Activated naive CD4-positive, alpha-beta T cell treated with anti-CD3 and anti-CD28 coated beads, Interleukin-2, amount 50 U/mL, for 72 hours (primary cell): Measurements from ENCODE around the gene GJB4. TPM values are rescaled to one million over a fixed set of nuclear protein-coding genes. Genes with fewer than 3 reads are reported as not detected.
A peak's percentile ranks its signal among the peaks of the same experiment; 100 is the strongest.
"Not testable (repeated sequence)": the region's sequence is repeated elsewhere in the genome, so short reads cannot be mapped to it uniquely, and the experiment has no call there.

ENCODE experiments used
- ATAC-seq, 2 donors: fragments of 150-1000 bp; cut with Tn5 transposase; 2 replicates each; pipeline ENCODE4 v1.10.0; 2021; ENCODE audit warnings: mild to moderate bottlenecking in 2 of 2, moderate library complexity in 2 of 2
- DNase-seq, 2 donors: peaks; one replicate each; pipeline ENCODE4 v3.0.0; 2021 to 2022; ENCODE audit warnings: low spot score in 2 of 2
- H3K27ac Mint-ChIP-seq, 2 donors: one replicate each; pipeline ENCODE4 v1.8.0; 2022; ENCODE audit warnings: mild to moderate bottlenecking in 2 of 2, mixed read lengths in 2 of 2
- H3K36me3 Mint-ChIP-seq, 2 donors: one replicate each; pipeline ENCODE4 v1.8.0; 2022; ENCODE audit warnings: mixed read lengths in 2 of 2
- H3K9me3 Mint-ChIP-seq, 2 donors: one replicate each; pipeline ENCODE4 v1.8.0; 2022; ENCODE audit warnings: mixed read lengths in 2 of 2
- total RNA-seq, 2 donors: library from RNA; stranded (reverse); gene quantifications; one replicate each; pipeline ENCODE4 v1.2.3, GENCODE V29; 2022

Gene GJB4
- not detected for total RNA-seq

DNA sequence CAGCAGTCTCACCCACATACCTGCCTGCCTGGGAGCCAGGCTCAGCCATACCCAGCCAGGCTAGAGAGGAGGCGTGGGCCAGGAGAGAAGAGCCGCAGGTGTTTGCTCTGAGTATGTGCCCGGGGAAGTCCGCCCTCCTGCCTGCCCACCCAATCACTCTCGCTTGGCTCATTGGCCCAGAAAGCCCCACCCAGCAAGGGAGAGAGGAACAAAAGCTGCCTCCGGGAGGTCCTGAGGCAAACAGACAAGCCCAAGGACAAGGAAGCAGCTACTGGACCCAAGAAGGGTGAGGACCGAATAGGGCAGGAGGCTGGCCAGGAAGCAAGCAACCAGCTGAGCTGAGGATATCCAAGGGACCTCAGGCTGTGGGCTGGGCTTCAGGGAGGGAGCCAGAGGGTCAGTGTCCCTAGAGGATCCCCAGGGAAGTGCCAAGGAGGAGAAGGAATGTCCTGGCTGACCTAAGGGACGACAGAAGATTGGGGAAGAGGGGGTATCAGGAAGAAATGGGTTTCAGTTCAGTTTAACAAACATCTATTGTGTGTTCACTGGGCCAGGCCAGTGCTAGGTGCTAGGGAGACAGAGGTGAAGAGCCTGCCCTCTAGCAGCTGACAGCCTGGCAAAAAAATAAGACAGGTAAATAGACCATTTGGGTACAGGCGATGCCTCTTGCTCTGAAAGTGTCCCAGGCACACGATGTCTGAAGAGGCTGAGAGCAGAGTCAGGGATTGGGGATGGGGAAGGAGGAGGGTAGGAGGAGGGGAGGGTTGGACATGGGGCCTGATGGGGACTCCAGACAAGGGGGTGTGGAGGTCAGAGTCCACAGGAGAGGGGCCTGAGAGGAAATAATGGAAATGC lies at the start of gene GJB4:
Gene GJB4, plus strand, starts transcription at position 238 of the 855 bp plus-strand sequence. CDS start 1,515 bp downstream, outside the sequence.
- H3K27ac Mint-ChIP-seq, result no peak within 1 kb of the TSS
- H3K36me3 Mint-ChIP-seq, result no peaks in the 10 kb centered on the region
- no peak for DNase-seq
- no peaks in the 10 kb centered on the region for H3K9me3 Mint-ChIP-seq
- no peak for ATAC-seq

DNA sequence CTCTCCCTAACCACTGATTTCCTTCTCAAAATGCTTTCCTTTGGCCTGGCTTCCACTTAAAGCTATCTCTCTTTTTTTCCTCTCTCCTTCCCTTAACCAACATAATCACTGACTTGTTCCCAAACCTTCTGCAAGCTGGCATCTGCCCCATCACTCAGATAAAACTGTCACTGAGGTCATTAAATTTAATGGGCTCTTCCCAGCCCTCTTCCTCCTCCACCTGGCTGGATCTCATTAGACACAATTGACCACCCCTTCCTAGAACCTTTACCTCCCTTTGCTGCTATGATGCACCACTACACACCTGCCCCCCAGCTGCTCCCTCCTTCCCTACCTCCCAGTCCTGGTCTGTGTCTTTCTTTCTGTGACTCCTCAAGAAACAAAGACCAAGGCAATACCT lies 48.7 kb upstream of the GJB4 start:
- Mint-ChIP-seq H3K9me3 (peaks cover 0 to 3% of the 10 kb centered on the region in 2 donors), H3K27ac (peak overlapping the region in 1 of 2 donors; percentile 3), H3K36me3 (no peaks in the 10 kb centered on the region)
- no peak for ATAC-seq
- no peak for DNase-seq

DNA sequence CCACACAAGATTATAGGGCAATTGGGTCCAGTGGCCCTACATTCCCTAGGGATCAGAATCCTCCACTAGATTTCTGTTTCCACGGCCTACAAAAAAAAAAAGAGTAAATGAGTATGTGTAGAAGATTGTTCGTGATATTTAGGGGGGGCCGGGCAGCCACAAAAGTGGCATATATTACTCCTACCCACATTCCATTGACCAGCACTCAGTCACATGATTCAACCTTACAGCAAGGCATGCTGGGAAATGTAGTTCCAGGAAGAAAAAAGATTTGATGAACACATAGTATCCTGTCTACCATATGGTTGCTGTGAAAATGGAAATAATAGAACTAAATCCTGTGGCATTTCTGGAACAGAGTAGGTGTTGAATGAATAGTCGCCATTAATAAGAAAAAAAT lies 48.1 kb upstream of the GJB4 start:
- ATAC-seq (no peak), DNase-seq (no peak)
- Mint-ChIP-seq H3K27ac (no peak overlapping the region), H3K9me3 (peaks cover 0 to 3% of the 10 kb centered on the region in 2 donors), H3K36me3 (no peaks in the 10 kb centered on the region)

DNA sequence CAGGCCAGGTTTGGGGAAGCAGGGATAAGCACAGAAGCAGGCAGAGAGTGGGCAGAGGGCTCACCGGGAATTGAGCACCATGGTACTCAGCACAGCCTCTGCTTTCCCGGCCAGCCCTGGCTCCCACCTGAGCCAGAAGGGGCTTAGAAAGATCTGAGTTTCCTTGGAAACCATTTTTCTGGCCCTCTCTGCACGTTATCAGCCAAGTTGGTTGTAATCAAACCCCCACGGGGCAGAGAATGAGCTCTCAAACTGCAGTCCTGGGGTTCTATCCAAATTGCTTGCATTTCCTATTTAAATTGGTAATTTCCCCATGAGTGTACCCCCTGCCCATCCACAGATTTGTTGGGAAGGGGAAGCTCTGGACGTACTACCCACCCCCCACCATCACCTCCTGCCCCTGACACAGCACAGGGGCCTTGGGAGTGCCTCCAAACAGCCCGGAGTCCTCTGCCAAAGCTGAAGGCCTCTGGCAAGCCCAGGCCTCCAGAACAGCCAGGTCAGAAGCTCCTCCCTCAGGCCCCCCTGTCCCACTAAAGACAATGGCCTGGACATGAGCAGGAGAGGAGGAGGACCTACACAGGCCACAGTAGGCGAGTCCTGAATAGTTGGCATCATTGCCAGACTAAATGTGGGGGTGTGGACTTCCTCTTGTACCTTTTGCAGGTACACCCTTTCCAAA lies 47.4 kb upstream of the GJB4 start:
- peaks cover 0 to 3% of the 10 kb centered on the region in 2 donors for H3K9me3 Mint-ChIP-seq
- H3K36me3 Mint-ChIP-seq, result no peaks in the 10 kb centered on the region
- no peak overlapping the region for H3K27ac Mint-ChIP-seq
- ATAC-seq (no peak), DNase-seq (no peak)

DNA sequence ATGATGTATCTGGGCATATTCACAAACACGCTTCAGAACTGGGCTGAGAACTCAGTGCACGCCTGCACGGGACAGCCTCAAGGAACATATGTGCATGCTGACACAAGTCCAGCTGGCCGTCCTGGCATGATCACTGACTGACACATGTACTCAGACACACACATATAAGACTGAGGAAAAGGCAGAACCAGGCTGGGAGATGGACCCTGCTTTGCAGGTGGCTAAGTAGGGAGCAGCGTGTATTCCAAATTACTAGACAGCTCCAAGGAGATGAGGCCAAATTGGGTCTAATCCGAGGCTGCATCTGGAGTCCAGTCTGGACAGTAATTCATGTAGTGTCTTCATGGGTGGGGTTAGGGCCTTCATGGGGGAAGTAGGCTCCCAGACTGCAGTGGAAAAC lies 46.1 kb upstream of the GJB4 start:
- ATAC-seq (no peak), DNase-seq (no peak)
- Mint-ChIP-seq H3K27ac (no peak overlapping the region), H3K9me3 (peaks cover 3 to 5% of the 10 kb centered on the region in 2 donors), H3K36me3 (no peaks in the 10 kb centered on the region)

DNA sequence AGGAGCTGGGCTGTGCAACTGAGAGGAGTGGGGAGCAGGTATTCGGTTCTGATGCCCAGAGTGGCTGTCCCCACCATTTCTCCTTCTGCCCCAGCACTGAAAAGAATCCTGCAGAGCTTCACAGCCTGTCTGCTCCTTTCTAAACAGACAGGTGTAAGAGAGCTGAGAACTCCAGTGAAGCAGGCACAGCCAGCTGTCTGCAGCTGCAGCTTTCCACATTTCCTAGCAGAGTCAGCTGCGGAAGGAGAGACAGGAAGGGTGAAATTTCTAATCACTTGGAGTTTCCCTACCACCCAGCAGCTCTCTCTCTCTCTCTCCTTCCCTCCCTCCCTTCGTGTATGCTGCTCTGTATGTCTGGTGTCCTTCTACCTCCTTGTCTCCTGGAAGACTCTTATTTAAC lies 45.2 kb upstream of the GJB4 start:
- Mint-ChIP-seq H3K27ac (no peak overlapping the region), H3K9me3 (peaks cover 3 to 5% of the 10 kb centered on the region in 2 donors), H3K36me3 (no peaks in the 10 kb centered on the region)
- DNase-seq, result no peak
- no peak for ATAC-seq

DNA sequence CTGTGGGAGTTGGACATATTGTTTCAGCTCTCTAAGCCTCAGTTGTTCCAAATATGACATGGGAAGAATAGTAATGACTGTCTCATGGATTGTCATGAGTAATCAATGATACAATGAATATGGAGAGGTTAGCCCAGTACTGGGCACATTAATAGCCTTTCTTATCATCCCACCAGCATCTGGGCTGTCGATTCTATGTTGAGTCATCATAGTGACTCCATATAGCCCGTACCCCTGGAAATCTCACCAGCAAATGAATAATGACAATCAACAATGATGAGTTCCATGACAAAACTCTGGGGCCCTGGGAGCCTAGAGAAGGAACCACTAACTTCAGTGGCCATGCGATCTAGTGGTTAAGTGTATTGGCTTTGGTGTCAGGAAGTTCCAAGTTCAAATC lies 44.4 kb upstream of the GJB4 start:
- Mint-ChIP-seq H3K27ac (no peak overlapping the region), H3K36me3 (no peaks in the 10 kb centered on the region), H3K9me3 (peaks cover 0 to 5% of the 10 kb centered on the region in 2 donors)
- ATAC-seq (no peak), DNase-seq (no peak)

DNA sequence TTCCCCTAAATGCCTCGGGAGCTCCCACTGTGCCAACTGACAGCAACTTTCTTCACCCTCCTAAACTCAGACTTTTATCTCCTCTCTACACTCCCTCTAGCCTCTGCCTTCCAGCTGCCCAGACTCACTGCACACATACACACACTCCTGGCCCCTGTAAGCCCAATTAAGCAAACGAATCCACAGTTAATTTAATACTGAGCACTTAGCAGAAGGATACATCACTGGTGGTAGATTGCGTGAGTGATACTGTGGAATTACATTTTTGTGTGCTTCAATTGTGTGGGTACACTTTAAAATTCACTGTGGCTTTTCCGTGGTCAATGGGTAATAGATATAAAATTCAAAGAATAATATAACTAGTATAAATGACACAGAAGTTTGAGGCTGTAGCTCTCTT lies 38.3 kb upstream of the GJB4 start:
- ATAC-seq (no peak), DNase-seq (no peak)
- Mint-ChIP-seq H3K27ac (no peak overlapping the region), H3K36me3 (no peaks in the 10 kb centered on the region), H3K9me3 (peaks cover 0 to 5% of the 10 kb centered on the region in 2 donors)

DNA sequence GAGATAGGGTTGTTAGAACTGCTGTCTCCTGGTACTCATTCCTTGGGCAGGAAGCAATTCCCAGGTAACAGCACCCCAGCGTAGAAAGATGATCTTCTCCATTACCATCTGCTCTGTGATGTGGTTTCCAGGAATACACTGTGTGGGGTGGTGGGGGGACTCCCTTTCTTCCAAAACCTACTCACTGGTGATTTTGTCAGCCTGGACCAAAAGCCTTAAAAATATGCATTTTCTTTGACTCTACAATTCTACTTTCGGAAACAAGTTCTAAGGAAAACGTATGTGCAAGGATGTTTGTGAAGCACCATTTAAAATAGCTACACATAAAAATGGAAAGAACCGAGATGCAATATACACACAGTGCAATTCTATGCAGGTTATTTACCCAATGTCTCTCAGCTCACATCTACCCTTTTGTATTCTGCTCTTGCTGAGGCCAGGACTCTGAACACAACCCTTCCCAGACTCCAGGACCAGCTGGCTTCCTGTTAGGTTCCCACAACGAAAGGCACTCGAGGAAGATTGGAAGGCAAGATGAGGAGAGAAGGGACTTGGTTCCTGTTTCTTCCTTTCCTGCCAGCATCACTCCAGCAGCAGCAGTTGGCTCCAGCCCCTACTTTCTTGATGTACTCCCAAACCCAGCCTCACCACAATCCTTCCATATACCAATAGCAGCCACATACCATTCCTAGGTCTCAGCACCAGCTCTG lies 37.7 kb upstream of the GJB4 start:
- no peak overlapping the region for H3K27ac Mint-ChIP-seq
- peaks cover 0 to 5% of the 10 kb centered on the region in 2 donors for H3K9me3 Mint-ChIP-seq
- H3K36me3 Mint-ChIP-seq, result no peaks in the 10 kb centered on the region
- no peak for ATAC-seq
- DNase-seq, result no peak

DNA sequence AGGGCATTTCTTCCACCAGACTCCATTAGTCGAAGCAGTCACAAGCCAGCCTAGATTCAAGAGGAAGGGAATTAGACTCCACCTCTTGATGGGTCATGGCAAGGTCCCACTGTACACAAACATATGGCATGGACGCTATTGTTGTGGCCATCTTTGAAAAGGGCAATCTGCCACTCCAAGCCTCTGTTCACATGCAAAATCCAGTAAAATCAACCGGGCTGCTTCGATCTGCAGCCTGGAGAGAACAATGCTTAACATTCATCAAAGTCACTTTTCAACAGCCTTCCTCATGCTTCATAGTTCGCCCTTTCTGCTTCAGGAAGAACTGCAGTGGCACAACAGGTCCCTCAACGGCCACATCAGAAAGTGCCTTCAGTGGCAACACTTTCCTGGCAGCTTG lies 32.7 kb upstream of the GJB4 start:
- no peak overlapping the region for H3K27ac Mint-ChIP-seq
- no peak for ATAC-seq
- no peaks in the 10 kb centered on the region for H3K9me3 Mint-ChIP-seq
- no peak for DNase-seq
- H3K36me3 Mint-ChIP-seq, result no peaks in the 10 kb centered on the region

DNA sequence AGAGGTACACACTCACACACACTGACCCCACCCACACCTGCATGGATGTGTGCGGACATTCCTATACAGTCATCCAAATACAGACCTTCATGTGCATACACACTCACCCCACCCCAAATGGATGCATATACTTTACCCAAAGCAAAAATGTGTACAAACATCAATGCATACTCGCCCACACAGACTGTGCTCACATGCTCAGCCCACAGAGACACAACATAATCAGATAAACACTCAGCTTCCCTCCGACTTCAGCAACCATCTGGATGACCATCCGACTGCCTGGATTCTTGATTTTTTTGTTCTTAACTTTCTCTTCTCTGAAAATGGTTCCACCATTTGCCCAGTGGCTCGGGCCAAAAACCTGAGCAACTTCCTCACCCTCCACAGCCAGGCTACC lies 29.1 kb upstream of the GJB4 start:
- DNase-seq (no peak), ATAC-seq (no peak)
- H3K9me3 Mint-ChIP-seq, result no peaks in the 10 kb centered on the region
- H3K36me3 Mint-ChIP-seq, result no peaks in the 10 kb centered on the region
- no peak overlapping the region for H3K27ac Mint-ChIP-seq

DNA sequence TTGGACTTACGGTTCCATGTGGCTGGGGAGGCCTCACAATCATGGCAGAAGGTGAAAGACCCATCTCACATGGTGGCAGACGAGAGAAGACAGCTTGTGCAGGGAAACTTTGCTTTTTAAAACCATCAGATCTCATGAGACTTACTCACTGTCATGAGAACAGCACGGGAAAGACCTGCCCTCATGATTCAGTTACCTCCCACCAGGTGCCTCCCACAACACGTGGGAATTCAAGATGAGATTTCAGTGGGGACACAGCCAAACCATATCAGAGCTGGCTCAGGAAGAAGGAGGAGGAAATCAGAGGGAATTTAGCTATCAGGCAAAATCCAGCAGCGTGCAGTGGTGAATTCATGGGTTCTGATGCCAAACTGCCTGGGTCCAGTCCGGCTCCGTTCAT lies 26.7 kb upstream of the GJB4 start:
- not testable (repeated sequence) for DNase-seq, ATAC-seq, H3K9me3 Mint-ChIP-seq, H3K27ac Mint-ChIP-seq, H3K36me3 Mint-ChIP-seq

DNA sequence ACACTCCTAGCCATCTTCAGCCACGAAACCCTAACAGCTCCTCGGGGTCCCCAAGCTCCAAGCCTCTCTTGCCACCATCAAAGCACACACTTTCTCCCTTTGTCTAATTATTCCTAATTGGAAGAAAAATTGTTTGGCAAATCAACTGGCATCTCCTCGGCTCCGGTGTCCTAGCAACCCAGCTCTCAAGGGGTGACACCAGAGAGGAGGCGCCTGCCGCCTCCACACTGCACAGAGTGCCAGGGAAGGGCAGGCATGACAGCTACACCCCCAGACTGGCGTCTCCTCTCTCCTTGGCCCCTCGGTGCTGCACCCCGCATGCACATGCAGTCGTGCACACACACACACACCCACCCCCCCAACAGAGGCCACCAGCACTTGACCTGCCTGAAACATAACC lies 22.8 kb upstream of the GJB4 start:
- no peak for ATAC-seq

DNA sequence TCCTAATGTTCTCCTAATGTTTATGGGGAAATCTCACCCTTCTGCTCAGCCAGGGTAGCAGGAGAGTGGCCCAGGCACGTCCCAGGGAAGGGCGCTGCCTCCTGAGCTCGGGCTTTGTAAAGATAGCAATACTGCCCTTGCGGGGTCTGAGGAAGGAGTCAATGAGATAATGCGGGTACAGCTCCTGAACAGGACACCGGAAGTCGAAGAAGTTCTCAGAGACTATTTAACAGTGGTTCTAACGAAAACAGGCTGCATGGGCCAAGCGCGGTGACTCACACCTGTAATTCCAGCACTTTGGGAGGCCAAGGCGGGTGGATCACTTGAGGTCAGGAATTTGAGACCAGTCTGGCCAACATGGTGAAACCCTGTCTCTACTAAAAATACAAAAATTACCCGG lies 22.3 kb upstream of the GJB4 start:
- H3K27ac Mint-ChIP-seq, result peak overlapping the region in 1 of 2 donors; percentile 36
- DNase-seq, H3K9me3 Mint-ChIP-seq, H3K36me3 Mint-ChIP-seq, ATAC-seq: not testable (repeated sequence)

More for the DNA sequence above, 22.8 kb upstream of the GJB4 start:
- DNase-seq, result no peak
- Mint-ChIP-seq H3K9me3 (no peaks in the 10 kb centered on the region), H3K27ac (no peak overlapping the region), H3K36me3 (no peaks in the 10 kb centered on the region)

DNA sequence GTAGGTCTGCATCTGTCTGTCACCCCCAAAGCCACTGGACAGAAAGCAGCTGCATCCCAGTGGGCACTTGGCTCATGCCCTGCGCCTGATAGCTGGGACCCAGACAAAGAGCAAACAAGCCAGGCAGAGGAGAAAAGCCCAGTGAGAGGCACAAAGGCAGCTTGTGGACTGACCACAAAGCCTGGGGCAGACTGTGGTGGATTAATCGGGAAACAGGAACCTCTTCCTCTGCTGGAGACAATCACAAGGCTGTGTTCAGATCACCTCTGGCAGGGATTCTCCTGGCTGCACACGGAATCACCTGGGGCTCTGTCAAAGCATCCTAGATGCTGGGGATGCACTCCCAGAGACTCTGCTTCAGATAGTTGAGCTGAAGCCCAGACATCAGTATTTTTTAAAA lies 19.9 kb upstream of the GJB4 start:
- Mint-ChIP-seq H3K9me3 (no peaks in the 10 kb centered on the region), H3K27ac (no peak overlapping the region), H3K36me3 (no peaks in the 10 kb centered on the region)
- ATAC-seq, result no peak
- no peak for DNase-seq

DNA sequence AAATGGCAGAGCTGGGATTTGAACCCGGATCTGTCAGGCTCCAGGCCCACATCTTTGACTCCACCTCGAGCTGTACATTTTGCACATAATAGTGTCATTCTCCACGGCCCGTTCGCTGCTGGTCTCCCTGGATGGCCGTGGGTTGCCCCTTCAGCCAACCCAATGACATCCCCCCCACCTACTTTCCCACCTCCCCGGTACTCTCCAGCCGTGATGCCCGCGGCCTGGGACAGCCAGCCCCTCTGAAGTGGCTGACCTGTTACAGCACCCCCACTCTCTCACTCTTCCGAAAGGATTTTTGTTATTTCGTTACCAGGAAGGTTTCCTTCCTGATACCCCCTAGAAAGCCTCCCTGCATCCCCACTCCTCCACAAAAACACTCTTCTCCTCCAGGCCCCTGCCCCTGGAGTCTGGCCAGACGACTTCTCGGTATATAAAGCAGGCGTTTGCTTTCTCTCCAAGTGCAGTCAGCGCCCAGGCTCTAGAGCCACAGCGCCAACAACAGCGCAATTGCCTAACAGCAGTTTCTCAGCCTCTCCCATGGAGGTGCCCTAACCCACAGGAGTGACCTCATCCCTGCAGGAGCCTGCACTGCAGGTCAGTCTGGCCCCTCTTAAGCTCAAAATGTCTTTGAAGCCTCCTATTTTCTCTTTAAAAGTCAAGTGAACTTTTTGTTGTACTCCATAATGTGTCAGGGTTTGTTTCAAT lies 19.2 kb upstream of the GJB4 start:
- Mint-ChIP-seq H3K36me3 (no peaks in the 10 kb centered on the region), H3K27ac (no peak overlapping the region), H3K9me3 (no peaks in the 10 kb centered on the region)
- ATAC-seq (no peak), DNase-seq (no peak)
